Keratinocyte (primary cell): ENCODE results near the gene ANKK1. TPM values are rescaled to one million over a fixed set of nuclear protein-coding genes. Genes with fewer than 3 reads are reported as not detected.

Source experiments
- DNase-seq: peaks from one replicate; pipeline ENCODE4 v3.0.0-alpha.2; 2011; ENCODE audit warnings: low read depth, missing footprints, low spot score
- FAIRE-seq: peaks from 2 replicates; lab custom pipeline; 2011; peaks lifted over from hg19 to GRCh38; lab: Jason Lieb, UNC
- H2AFZ ChIP-seq: 2 replicates; pipeline ENCODE4 v1.6.0; 2012; ENCODE audit warnings: low read length, control low read depth, inconsistent platforms; ENCODE audit not compliant: control insufficient read depth
- H3K27ac ChIP-seq: 2 replicates; pipeline ENCODE4 v1.5.1; 2011; ENCODE audit warnings: low read length; ENCODE audit not compliant: control insufficient read depth, insufficient read depth
- H3K27me3 ChIP-seq: 3 replicates; pipeline ENCODE4 v1.6.0; 2011; ENCODE audit warnings: low read length; ENCODE audit not compliant: control insufficient read depth, insufficient read depth; ENCODE audit errors: extremely low read depth
- H3K36me3 ChIP-seq, 2 experiments: 2 replicates in 1 of 2; 3 replicates in 1 of 2; pipeline ENCODE4 v1.5.1; 2011; ENCODE audit warnings: low read length in 2 of 2, mild to moderate bottlenecking in 1 of 2; ENCODE audit not compliant: control insufficient read depth in 2 of 2, insufficient read depth in 2 of 2; ENCODE audit errors: extremely low read depth in 1 of 2
- H3K4me1 ChIP-seq: 3 replicates; pipeline ENCODE4 v1.5.1; 2011; ENCODE audit warnings: low read length; ENCODE audit not compliant: control insufficient read depth, insufficient read depth; ENCODE audit errors: extremely low read depth
- H3K4me2 ChIP-seq: 3 replicates; pipeline ENCODE4 v1.6.0; 2011; ENCODE audit warnings: low read depth, low read length; ENCODE audit not compliant: control insufficient read depth, insufficient read depth; ENCODE audit errors: extremely low read depth
- H3K4me3 ChIP-seq, 3 experiments: fragments of 200-600 bp in 1 of 3; sonication (generic) in 1 of 3; 2 replicates in 2 of 3; 3 replicates in 1 of 3; pipeline ENCODE4 v1.5.1; 2011 to 2016; ENCODE audit warnings: low read length in 3 of 3, mild to moderate bottlenecking in 3 of 3, control low read depth in 2 of 3, inconsistent platforms in 1 of 3, low read depth in 1 of 3, mixed read lengths in 1 of 3, mixed run types in 1 of 3, moderate library complexity in 1 of 3; ENCODE audit not compliant: control insufficient read depth in 2 of 3, insufficient read depth in 2 of 3; ENCODE audit errors: extremely low read depth in 1 of 3
- H3K79me2 ChIP-seq: 2 replicates; pipeline ENCODE4 v1.6.0; 2012; ENCODE audit warnings: low read length; ENCODE audit not compliant: control insufficient read depth, insufficient read depth
- H3K9ac ChIP-seq: 3 replicates; pipeline ENCODE4 v1.6.0; 2011; ENCODE audit warnings: low read length; ENCODE audit not compliant: control insufficient read depth, insufficient read depth; ENCODE audit errors: extremely low read depth
- H3K9me1 ChIP-seq: 3 replicates; pipeline ENCODE4 v1.6.0; 2011; ENCODE audit warnings: low read length; ENCODE audit not compliant: control insufficient read depth, insufficient read depth; ENCODE audit errors: extremely low read depth
- H3K9me3 ChIP-seq: 2 replicates; pipeline ENCODE4 v1.5.1; 2012; ENCODE audit warnings: low read depth, low read length; ENCODE audit not compliant: control insufficient read depth
- H4K20me1 ChIP-seq: 3 replicates; pipeline ENCODE4 v1.6.0; 2011; ENCODE audit warnings: low read length; ENCODE audit not compliant: control insufficient read depth, insufficient read depth; ENCODE audit errors: extremely low read depth
- EZH2 ChIP-seq: IDR thresholded peaks from one replicate; pipeline ENCODE4 v1.6.1; 2012; ENCODE audit warnings: inconsistent platforms, mild to moderate bottlenecking, low read length, moderate library complexity
- dilution Hi-C: fragments of 300-500 bp; cut with MboI; formaldehyde crosslinking; loops from one replicate; pipeline ENCODE4 v1.7.0; 2020; ENCODE audit warnings: low sequenced_read_pairs; ENCODE audit not compliant: extremely low pct_ligation_motif_present
- polyA plus RNA-seq, 5 experiments: library from polyadenylated mRNA; depleted of rRNA in 3 of 5; stranded (reverse) in 3 of 5; stranded (forward) in 1 of 5; unstranded in 1 of 5; fragments of >200 nt; gene quantifications; 1 replicate in 1 of 5; 2 replicates in 3 of 5; 3 replicates in 1 of 5; pipeline versions ENCODE4 v1.2.1 to v1.2.3, GENCODE V29; 2011 to 2012; ENCODE audit warnings: missing spikeins in 2 of 5, low read depth in 1 of 5, low replicate concordance in 1 of 5
- TF ChIP-seq, protein P1 (sequence below), 3 experiments: IDR thresholded peaks in 1 of 3; conservative IDR thresholded peaks in 1 of 3; optimal IDR thresholded peaks in 1 of 3; 2 replicates in 2 of 3; 3 replicates in 1 of 3; pipeline versions ENCODE3 to v1.5.1; 2011; ENCODE audit warnings: low read length in 3 of 3, mild to moderate bottlenecking in 3 of 3, moderate library complexity in 2 of 3, control low read depth in 1 of 3, inconsistent platforms in 1 of 3; ENCODE audit not compliant: insufficient read depth in 2 of 3; ENCODE audit errors: extremely low read depth in 1 of 3

The ANKK1 gene
- polyA plus RNA-seq, 1 donor (not counting 4 experiments of a cell fraction or from before 2014, with no cell fraction given), result 0.92 TPM

DNA sequence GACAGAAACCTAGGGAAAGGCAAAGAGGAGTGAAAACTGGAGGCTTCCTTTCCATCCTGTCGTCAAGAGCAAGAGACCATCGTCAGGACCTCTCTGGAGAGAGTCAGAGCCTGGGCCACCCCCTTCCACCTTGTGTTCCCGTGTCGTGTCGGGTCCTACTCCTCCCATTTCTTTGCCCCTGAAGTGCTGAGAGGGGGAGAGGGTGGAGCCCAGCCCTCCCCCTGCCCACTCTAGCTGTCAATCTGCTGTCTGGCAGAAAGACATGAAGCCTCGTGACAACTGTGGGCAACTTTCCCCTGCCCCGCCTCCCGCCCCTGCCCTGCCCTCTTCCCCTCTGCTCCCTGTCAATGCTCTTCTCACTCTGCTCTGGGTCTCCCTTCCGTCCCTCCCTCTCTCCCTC, 20.6 kb downstream of the ANKK1 start:
- Histone ChIP-seq H3K9me1 (no peaks in the 10 kb centered on the region), H3K9ac (no peak overlapping the region), H3K36me3 (no peaks in the 10 kb centered on the region), H2AFZ (no peak overlapping the region), H3K4me1 (peaks cover 21% of the 10 kb centered on the region), H3K27ac (no peak overlapping the region), H4K20me1 (no peaks in the 10 kb centered on the region), H3K27me3 (no peaks in the 10 kb centered on the region), H3K79me2 (no peaks in the 10 kb centered on the region), H3K4me2 (no peak overlapping the region), H3K9me3 (no peaks in the 10 kb centered on the region), H3K4me3 (no peak overlapping the region)
- dilution Hi-C loops, result no loop called here
- no peak for DNase-seq
- no peak for FAIRE-seq
- TF ChIP-seq, protein P1, sequence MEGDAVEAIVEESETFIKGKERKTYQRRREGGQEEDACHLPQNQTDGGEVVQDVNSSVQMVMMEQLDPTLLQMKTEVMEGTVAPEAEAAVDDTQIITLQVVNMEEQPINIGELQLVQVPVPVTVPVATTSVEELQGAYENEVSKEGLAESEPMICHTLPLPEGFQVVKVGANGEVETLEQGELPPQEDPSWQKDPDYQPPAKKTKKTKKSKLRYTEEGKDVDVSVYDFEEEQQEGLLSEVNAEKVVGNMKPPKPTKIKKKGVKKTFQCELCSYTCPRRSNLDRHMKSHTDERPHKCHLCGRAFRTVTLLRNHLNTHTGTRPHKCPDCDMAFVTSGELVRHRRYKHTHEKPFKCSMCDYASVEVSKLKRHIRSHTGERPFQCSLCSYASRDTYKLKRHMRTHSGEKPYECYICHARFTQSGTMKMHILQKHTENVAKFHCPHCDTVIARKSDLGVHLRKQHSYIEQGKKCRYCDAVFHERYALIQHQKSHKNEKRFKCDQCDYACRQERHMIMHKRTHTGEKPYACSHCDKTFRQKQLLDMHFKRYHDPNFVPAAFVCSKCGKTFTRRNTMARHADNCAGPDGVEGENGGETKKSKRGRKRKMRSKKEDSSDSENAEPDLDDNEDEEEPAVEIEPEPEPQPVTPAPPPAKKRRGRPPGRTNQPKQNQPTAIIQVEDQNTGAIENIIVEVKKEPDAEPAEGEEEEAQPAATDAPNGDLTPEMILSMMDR (optimal IDR thresholded peaks at IDR 0.05 in 1 of 3, IDR thresholded peaks at IDR 0.05 in 1 of 3, conservative IDR thresholded peaks at IDR 0.05 in 1 of 3; ENCODE audit: extremely low read depth in 1 of 3, insufficient read depth in 2 of 3, low read length in 3 of 3), result no peak
- no peak for TF ChIP-seq EZH2

DNA sequence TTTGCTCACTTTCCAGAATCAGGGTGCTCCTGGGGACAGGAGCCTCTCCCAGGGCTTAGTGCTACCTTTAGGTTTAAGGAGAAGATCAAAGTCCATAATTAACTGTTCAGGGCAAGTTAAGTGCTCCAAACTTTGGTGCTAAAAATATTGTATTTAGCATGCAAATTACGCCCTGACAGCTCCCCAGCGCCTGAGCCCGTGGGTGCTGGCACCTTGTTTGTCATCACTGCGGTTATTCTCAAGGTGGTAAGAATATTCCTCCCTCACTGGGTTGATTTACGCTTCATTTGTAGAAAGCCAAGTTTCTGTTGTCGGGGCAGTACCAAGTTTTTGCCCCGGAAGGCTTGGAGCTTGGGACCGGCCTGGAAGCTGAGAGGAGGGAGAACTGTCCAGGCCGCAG, 21.3 kb downstream of the ANKK1 start:
- FAIRE-seq, result no peak
- DNase-seq, result no peak
- no peaks in the 10 kb centered on the region for H3K36me3 ChIP-seq

More for the DNA sequence above, 21.3 kb downstream of the ANKK1 start:
- Histone ChIP-seq H3K9me1 (no peaks in the 10 kb centered on the region), H3K27me3 (no peaks in the 10 kb centered on the region), H4K20me1 (no peaks in the 10 kb centered on the region), H3K9me3 (no peaks in the 10 kb centered on the region), H3K4me1 (peaks cover 21% of the 10 kb centered on the region), H3K4me3 (no peak overlapping the region), H3K9ac (no peak overlapping the region), H3K27ac (no peak overlapping the region), H2AFZ (no peak overlapping the region), H3K79me2 (no peaks in the 10 kb centered on the region), H3K4me2 (no peak overlapping the region)
- TF ChIP-seq, protein P1 (optimal IDR thresholded peaks at IDR 0.05 in 1 of 3, IDR thresholded peaks at IDR 0.05 in 1 of 3, conservative IDR thresholded peaks at IDR 0.05 in 1 of 3; ENCODE audit: extremely low read depth in 1 of 3, insufficient read depth in 2 of 3, low read length in 3 of 3), result no peak
- no peak for TF ChIP-seq EZH2
- dilution Hi-C loops, result no loop called here
